ENCODE data around the gene KIF4A. TPM values are rescaled to one million over a fixed set of nuclear protein-coding genes. Genes with fewer than 3 reads are reported as not detected.
A peak's percentile ranks its signal among the peaks of the same experiment; 100 is the strongest.

KIF4A gene
- total and polyA plus RNA-seq, 2 of the 13 experiments (the other 11 are each of a cell fraction or from before 2014, with no cell fraction given) = 9.4 to 28.2 TPM

- TF ChIP-seq, protein P1, sequence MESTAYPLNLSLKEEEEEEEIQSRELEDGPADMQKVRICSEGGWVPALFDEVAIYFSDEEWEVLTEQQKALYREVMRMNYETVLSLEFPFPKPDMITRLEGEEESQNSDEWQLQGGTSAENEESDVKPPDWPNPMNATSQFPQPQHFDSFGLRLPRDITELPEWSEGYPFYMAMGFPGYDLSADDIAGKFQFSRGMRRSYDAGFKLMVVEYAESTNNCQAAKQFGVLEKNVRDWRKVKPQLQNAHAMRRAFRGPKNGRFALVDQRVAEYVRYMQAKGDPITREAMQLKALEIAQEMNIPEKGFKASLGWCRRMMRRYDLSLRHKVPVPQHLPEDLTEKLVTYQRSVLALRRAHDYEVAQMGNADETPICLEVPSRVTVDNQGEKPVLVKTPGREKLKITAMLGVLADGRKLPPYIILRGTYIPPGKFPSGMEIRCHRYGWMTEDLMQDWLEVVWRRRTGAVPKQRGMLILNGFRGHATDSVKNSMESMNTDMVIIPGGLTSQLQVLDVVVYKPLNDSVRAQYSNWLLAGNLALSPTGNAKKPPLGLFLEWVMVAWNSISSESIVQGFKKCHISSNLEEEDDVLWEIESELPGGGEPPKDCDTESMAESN (CRISPR knock-in tag; conservative IDR thresholded peaks at IDR 0.05) = 0 out of 2 replicates have a peak, but pooled peaks have one; percentile 55
- TF ChIP-seq, protein P2, sequence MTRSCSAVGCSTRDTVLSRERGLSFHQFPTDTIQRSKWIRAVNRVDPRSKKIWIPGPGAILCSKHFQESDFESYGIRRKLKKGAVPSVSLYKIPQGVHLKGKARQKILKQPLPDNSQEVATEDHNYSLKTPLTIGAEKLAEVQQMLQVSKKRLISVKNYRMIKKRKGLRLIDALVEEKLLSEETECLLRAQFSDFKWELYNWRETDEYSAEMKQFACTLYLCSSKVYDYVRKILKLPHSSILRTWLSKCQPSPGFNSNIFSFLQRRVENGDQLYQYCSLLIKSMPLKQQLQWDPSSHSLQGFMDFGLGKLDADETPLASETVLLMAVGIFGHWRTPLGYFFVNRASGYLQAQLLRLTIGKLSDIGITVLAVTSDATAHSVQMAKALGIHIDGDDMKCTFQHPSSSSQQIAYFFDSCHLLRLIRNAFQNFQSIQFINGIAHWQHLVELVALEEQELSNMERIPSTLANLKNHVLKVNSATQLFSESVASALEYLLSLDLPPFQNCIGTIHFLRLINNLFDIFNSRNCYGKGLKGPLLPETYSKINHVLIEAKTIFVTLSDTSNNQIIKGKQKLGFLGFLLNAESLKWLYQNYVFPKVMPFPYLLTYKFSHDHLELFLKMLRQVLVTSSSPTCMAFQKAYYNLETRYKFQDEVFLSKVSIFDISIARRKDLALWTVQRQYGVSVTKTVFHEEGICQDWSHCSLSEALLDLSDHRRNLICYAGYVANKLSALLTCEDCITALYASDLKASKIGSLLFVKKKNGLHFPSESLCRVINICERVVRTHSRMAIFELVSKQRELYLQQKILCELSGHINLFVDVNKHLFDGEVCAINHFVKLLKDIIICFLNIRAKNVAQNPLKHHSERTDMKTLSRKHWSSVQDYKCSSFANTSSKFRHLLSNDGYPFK (CRISPR knock-in tag; IDR thresholded peaks at IDR 0.05; ENCODE audit: borderline replicate concordance) = no peak
- TF ChIP-seq ESRRA (CRISPR knock-in tag; IDR thresholded peaks at IDR 0.05; ENCODE audit: low read depth) = peak; percentile 81
- 0 out of 2 replicates have a peak, but pooled peaks have one; percentile 43 for TF ChIP-seq ZNF777 (CRISPR knock-in tag; IDR thresholded peaks at IDR 0.05)
- TF ChIP-seq, protein P3, sequence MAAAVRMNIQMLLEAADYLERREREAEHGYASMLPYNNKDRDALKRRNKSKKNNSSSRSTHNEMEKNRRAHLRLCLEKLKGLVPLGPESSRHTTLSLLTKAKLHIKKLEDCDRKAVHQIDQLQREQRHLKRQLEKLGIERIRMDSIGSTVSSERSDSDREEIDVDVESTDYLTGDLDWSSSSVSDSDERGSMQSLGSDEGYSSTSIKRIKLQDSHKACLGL (CRISPR knock-in tag; IDR thresholded peaks at IDR 0.05) = no peak
- peak; percentile 65 for TF ChIP-seq STAG1 (CRISPR knock-in tag; IDR thresholded peaks at IDR 0.05)
- peak; percentile 41; the same call in 1 of the 2 replicates for TF ChIP-seq RXRB (CRISPR knock-in tag; IDR thresholded peaks at IDR 0.05; ENCODE audit: borderline replicate concordance)
- no peak for TF ChIP-seq ZNF296 (CRISPR knock-in tag; conservative IDR thresholded peaks at IDR 0.05)
- TF ChIP-seq ZNF224 (CRISPR knock-in tag; IDR thresholded peaks at IDR 0.05) = no peak
- TF ChIP-seq MAZ (IDR thresholded peaks at IDR 0.05; ENCODE audit: borderline replicate concordance, low read depth, low read length) = no peak; the same call in 1 of the 2 replicates
- peak; percentile 52 for TF ChIP-seq MAZ (CRISPR knock-in tag; IDR thresholded peaks at IDR 0.05; ENCODE audit: low read depth)
- TF ChIP-seq POGZ (CRISPR knock-in tag; IDR thresholded peaks at IDR 0.05) = peak; percentile 59; the same call in 1 of the 2 replicates
- TF ChIP-seq ATF1 (CRISPR knock-in tag; IDR thresholded peaks at IDR 0.05) = peak; percentile 32; the same call in 1 of the 2 replicates
- peak; percentile 72; the same call in 1 of the 2 replicates for TF ChIP-seq TFAP4 (IDR thresholded peaks at IDR 0.05; ENCODE audit: borderline replicate concordance, low read depth)
- TF ChIP-seq CBFB (CRISPR knock-in tag; IDR thresholded peaks at IDR 0.05) = no peak
- 0 out of 2 replicates have a peak, but pooled peaks have one; percentile 42 for TF ChIP-seq HNF4G (IDR thresholded peaks at IDR 0.05; ENCODE audit: borderline replicate concordance, low read depth, low read length)
- peak; percentile 69; the same call in 1 of the 2 replicates for TF ChIP-seq HNF4G (CRISPR knock-in tag; IDR thresholded peaks at IDR 0.05; ENCODE audit: borderline replicate concordance, low read depth)
- TF ChIP-seq HCFC1 (IDR thresholded peaks at IDR 0.05; ENCODE audit: low read depth, low read length) = no peak
- TF ChIP-seq MED1 (CRISPR knock-in tag; IDR thresholded peaks at IDR 0.05) = peak; percentile 38; the same call in 1 of the 2 replicates
- TF ChIP-seq ZNF230 (CRISPR knock-in tag; IDR thresholded peaks at IDR 0.05) = 0 out of 2 replicates have a peak, but pooled peaks have one; percentile 42
- no peak for TF ChIP-seq JUNB (CRISPR knock-in tag; IDR thresholded peaks at IDR 0.05; ENCODE audit: borderline replicate concordance)
- TF ChIP-seq ZFP91 (CRISPR knock-in tag; IDR thresholded peaks at IDR 0.05; ENCODE audit: borderline replicate concordance) = peak; percentile 78
These were observed 144.0 kb downstream of the KIF4A start (continued) for GRCh38 chrX:70433848-70434351.

Data from HepG2 (cell line).